Measurements from ENCODE around the gene TWSG1.
A peak's percentile ranks its signal among the peaks of the same experiment; 100 is the strongest.

The TWSG1 gene

DNA sequence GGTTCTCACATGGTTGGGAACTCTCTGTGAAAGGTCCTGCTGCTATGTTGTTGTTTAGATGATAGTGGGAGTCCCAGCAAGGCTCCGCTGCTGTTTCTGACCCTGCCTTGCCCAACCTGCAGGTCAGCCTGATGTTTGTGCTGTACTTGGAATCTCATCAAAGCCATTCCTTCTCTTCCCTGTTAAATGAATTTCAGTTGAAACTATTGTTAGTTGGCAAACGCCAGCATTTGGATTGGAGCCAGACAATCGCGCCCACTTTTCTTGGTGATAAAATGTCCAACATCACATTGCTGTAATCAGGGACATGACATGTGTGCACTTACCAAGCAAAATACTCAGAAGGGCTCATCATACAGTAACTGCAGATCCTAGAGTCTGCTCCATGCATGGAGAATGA, 12.8 kb upstream of the TWSG1 start:
- TF ChIP-seq TAF1 (IDR thresholded peaks at IDR 0.05; ENCODE audit: borderline replicate concordance, low read depth, low read length) (no peak), POLR2A (IDR thresholded peaks at IDR 0.05; ENCODE audit: low read depth, low read length) (no peak), POLR2AphosphoS5 (IDR thresholded peaks at IDR 0.05; ENCODE audit: low read depth, low read length) (no peak)
- DNase-seq (ENCODE audit: insufficient read length) = no peak
- no peak for FAIRE-seq

DNA sequence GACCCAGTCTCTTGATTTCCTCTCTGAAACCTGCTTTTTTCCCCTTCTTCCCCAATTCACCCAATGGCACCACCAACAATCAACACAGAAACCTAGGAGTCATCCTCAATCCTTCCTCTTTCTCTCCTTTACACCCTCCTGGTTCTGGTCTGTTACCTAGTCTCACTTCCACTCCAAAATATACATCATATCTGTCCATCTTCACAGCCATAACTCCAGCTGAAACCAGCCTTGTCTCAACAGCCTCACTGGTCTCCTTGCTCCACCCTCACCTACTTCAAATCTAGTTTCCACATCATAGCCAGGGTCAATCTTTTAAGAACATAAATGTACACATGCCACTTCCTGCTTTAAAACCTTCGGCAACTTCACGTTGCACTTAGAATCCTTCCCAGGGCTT, 11.8 kb upstream of the TWSG1 start:
- no peak for FAIRE-seq
- TF ChIP-seq POLR2AphosphoS5 (IDR thresholded peaks at IDR 0.05; ENCODE audit: low read depth, low read length) = no peak
- no peak for TF ChIP-seq POLR2A (IDR thresholded peaks at IDR 0.05; ENCODE audit: low read depth, low read length)
- no peak for TF ChIP-seq TAF1 (IDR thresholded peaks at IDR 0.05; ENCODE audit: borderline replicate concordance, low read depth, low read length)
- no peak for DNase-seq (ENCODE audit: insufficient read length)

- no peak for DNase-seq (ENCODE audit: insufficient read length)
- FAIRE-seq = no peak
These were observed 10.7 kb upstream of the TWSG1 start for GRCh38 chr18:9323750-9324445.

GRCh38 chr18:9325716-9326115, 8.9 kb upstream of the TWSG1 start:
- DNase-seq (ENCODE audit: insufficient read length) = no peak
- TF ChIP-seq POLR2A (IDR thresholded peaks at IDR 0.05; ENCODE audit: low read depth, low read length) (no peak), POLR2AphosphoS5 (IDR thresholded peaks at IDR 0.05; ENCODE audit: low read depth, low read length) (no peak), TAF1 (IDR thresholded peaks at IDR 0.05; ENCODE audit: borderline replicate concordance, low read depth, low read length) (no peak)
- no peak for FAIRE-seq

More at GRCh38 chr18:9323750-9324445, 10.7 kb upstream of the TWSG1 start:
- no peak for TF ChIP-seq TAF1 (IDR thresholded peaks at IDR 0.05; ENCODE audit: borderline replicate concordance, low read depth, low read length)
- TF ChIP-seq POLR2AphosphoS5 (IDR thresholded peaks at IDR 0.05; ENCODE audit: low read depth, low read length) = no peak
- TF ChIP-seq POLR2A (IDR thresholded peaks at IDR 0.05; ENCODE audit: low read depth, low read length) = no peak

- no peak for FAIRE-seq
- TF ChIP-seq POLR2AphosphoS5 (IDR thresholded peaks at IDR 0.05; ENCODE audit: low read depth, low read length) = no peak
- DNase-seq (ENCODE audit: insufficient read length) = no peak
These were observed 5.8 kb upstream of the TWSG1 start for GRCh38 chr18:9328776-9329175.

DNA sequence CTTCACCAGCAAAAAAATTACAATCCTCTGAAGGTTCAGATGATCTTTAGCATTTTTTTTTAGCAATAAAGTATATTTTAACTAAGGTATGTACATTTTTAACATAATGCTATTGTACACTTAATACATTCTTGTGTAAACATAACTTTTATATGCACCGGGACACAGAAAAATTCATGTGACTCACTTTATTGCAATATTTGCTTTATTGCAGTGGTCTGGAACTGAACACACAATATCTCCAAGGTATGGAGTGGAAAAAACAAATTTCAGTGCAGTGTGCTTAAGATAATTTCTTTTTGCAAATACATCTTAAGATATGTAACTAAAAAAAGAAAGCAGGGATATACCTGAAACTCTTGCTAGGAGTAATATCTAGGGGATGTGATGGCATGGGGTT, 5.1 kb upstream of the TWSG1 start:
- TF ChIP-seq TAF1 (IDR thresholded peaks at IDR 0.05; ENCODE audit: borderline replicate concordance, low read depth, low read length) (no peak), POLR2AphosphoS5 (IDR thresholded peaks at IDR 0.05; ENCODE audit: low read depth, low read length) (no peak), POLR2A (IDR thresholded peaks at IDR 0.05; ENCODE audit: low read depth, low read length) (no peak)
- DNase-seq (ENCODE audit: insufficient read length) (no peak), FAIRE-seq (no peak)

- TF ChIP-seq POLR2A (IDR thresholded peaks at IDR 0.05; ENCODE audit: low read depth, low read length) (no peak), TAF1 (IDR thresholded peaks at IDR 0.05; ENCODE audit: borderline replicate concordance, low read depth, low read length) (no peak), POLR2AphosphoS5 (IDR thresholded peaks at IDR 0.05; ENCODE audit: low read depth, low read length) (no peak)
- no peak for DNase-seq (ENCODE audit: insufficient read length)
- FAIRE-seq = no peak
These were observed 4.2 kb upstream of the TWSG1 start for GRCh38 chr18:9330419-9330818.

DNA sequence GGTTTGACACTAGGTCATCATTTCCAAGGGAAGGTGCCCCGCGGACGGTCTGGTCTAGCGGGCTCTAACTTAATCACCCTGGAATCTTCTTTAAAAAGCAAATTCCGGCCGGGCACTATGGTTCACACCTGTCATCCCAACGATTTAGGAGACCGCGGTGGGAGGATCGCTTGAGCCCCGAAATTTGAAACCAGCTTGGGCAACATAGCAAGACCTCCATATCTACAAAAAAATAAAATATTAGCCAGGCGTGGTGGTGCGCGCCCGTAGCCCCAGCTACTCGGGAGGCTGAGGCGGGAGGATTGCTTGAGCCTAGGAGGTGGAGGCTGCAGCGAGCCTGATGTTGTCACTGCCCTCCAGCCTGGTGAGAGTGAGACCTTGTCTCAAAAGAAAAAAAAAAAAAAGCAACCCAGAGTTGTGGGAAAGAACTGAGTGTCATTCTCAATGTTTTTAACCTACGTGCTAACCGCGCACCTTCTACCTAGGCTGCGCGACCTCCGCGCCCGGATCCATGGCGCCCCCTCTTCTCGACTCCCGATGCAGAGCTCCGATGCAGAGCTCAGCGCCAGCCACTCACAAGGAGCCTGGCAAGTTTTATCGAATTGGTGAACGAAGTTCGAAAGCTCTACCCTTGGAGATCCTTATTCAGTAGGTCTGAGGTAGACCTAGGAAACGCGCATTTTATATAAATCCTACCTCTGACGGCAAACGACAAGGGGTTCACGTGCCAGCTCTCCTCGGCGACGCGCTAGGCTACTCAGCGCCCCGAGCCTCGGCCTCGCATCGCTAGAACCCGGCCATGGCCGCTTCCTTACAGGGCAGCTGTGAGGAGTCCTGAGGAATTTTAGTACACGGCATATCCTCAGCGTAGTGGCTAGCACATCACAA, 888 bp upstream of the TWSG1 start:
- FAIRE-seq (no peak), DNase-seq (ENCODE audit: insufficient read length) (no peak)
- TF ChIP-seq TAF1 (IDR thresholded peaks at IDR 0.05; ENCODE audit: borderline replicate concordance, low read depth, low read length) (no peak), POLR2AphosphoS5 (IDR thresholded peaks at IDR 0.05; ENCODE audit: low read depth, low read length) (no peak), POLR2A (IDR thresholded peaks at IDR 0.05; ENCODE audit: low read depth, low read length) (no peak)

DNA sequence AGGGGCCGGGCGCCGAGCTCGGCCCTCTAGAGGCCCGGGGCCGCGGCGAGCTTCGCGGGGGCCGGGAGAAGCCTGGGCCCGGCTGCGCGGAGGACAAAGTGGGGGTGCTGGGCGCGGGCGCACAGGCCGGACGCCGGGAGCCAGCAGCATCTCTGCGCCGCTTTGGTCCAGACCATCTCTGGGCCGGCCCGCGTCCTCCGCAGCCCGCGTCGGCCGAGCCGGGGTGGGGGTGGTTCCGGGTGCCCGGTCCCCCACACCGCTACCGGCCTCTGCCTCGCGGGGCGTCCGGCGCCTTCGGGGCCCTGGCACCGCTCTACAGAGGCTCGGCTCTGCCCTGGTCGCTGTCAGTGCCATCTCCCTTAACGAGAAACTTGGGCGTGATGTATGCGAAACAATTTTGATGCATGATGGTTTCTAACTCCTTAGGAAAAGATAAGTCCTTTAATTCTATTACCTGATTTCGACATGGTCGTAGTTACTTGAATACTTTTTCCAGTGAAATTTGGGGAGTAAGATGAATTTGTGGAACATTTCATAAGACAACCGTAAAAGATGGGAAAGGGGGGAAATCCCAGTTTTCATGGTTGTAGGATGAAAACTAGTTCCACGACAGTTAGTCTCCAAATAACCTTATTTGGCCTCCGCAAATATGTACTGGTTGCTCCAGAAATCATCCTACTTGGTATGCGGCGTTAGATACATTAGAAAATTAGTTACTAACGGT, 562 bp downstream of the TWSG1 start:
- DNase-seq (ENCODE audit: insufficient read length) (peak; percentile 36), FAIRE-seq (peak; percentile 89)
- TF ChIP-seq TAF1 (IDR thresholded peaks at IDR 0.05; ENCODE audit: borderline replicate concordance, low read depth, low read length) = no peak
- TF ChIP-seq POLR2A (IDR thresholded peaks at IDR 0.05; ENCODE audit: low read depth, low read length) = no peak
- TF ChIP-seq POLR2AphosphoS5 (IDR thresholded peaks at IDR 0.05; ENCODE audit: low read depth, low read length) = no peak

GRCh38 chr18:9335697-9336045, 1.1 kb downstream of the TWSG1 start:
- no peak for TF ChIP-seq POLR2A (IDR thresholded peaks at IDR 0.05; ENCODE audit: low read depth, low read length)
- TF ChIP-seq POLR2AphosphoS5 (IDR thresholded peaks at IDR 0.05; ENCODE audit: low read depth, low read length) = no peak
- no peak for TF ChIP-seq TAF1 (IDR thresholded peaks at IDR 0.05; ENCODE audit: borderline replicate concordance, low read depth, low read length)
- no peak for DNase-seq (ENCODE audit: insufficient read length)
- no peak for FAIRE-seq

DNA sequence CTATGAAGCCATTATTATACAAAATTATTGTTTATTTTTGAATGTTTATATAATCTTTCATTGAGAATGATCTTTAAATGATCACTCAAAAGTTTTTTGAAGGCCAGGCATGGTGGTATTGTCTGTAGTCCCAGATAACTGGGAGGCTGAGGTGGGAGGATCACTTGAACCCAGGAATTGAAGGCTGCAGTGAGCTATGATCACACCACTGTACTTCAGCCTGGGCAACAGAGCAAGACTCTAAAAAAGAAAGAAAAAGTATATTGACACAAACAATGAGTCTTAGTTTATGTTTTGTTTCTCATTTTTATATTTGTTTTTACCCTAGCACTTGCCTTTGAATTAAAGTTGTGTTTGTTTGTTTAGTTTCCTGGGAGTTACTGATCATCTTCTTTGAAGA, 2.3 kb downstream of the TWSG1 start:
- DNase-seq (ENCODE audit: insufficient read length) (no peak), FAIRE-seq (no peak)
- TF ChIP-seq POLR2AphosphoS5 (IDR thresholded peaks at IDR 0.05; ENCODE audit: low read depth, low read length) (no peak), TAF1 (IDR thresholded peaks at IDR 0.05; ENCODE audit: borderline replicate concordance, low read depth, low read length) (no peak), POLR2A (IDR thresholded peaks at IDR 0.05; ENCODE audit: low read depth, low read length) (no peak)
